Loucy (cell line): ENCODE measurements around the gene C1orf56.

Experiments
- EZH2phosphoT487 ChIP-seq: fragments of 200-600 bp; IDR thresholded peaks from 2 replicates; pipeline ENCODE4 v1.6.1; 2018; ENCODE audit warnings: antibody characterized with exemption, mild to moderate bottlenecking, moderate library complexity, borderline replicate concordance
- TF ChIP-seq, protein P1 (sequence below): fragments of 200-600 bp; sonication (generic); conservative IDR thresholded peaks from 2 replicates; pipeline ENCODE4 v1.5.1; 2014; ENCODE audit warnings: mild to moderate bottlenecking, antibody characterized with exemption, low read length

DNA sequence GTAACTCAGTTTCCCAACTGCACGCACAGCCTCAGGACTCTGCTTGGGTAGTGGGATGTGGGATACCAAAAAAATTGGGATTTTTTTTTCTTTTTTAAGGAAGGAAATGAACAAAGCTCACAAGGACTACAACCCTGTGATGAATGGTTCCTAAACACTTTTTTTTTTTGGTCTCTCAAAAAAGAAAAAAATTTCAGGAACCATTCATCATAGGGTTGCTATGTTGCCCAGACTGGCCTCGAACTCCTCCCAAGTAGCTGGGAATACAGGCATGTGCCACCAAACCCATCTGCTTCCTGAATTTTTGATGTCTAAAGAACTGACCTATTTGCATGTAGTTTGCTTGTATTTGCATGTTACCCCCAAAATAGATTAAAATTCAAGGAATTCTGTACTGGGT, 47.6 kb upstream of the C1orf56 start:
- TF ChIP-seq, protein P1, sequence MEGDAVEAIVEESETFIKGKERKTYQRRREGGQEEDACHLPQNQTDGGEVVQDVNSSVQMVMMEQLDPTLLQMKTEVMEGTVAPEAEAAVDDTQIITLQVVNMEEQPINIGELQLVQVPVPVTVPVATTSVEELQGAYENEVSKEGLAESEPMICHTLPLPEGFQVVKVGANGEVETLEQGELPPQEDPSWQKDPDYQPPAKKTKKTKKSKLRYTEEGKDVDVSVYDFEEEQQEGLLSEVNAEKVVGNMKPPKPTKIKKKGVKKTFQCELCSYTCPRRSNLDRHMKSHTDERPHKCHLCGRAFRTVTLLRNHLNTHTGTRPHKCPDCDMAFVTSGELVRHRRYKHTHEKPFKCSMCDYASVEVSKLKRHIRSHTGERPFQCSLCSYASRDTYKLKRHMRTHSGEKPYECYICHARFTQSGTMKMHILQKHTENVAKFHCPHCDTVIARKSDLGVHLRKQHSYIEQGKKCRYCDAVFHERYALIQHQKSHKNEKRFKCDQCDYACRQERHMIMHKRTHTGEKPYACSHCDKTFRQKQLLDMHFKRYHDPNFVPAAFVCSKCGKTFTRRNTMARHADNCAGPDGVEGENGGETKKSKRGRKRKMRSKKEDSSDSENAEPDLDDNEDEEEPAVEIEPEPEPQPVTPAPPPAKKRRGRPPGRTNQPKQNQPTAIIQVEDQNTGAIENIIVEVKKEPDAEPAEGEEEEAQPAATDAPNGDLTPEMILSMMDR, result no peak
- no peak for TF ChIP-seq EZH2phosphoT487
